ENCODE results near the gene CD1C. TPM values are rescaled to one million over a fixed set of nuclear protein-coding genes. Genes with fewer than 3 reads are reported as not detected.

Gene CD1C
- 1 to 10 TPM in 1 of 2 donors, not detected in 1; 1.0 TPM for total RNA-seq

DNA sequence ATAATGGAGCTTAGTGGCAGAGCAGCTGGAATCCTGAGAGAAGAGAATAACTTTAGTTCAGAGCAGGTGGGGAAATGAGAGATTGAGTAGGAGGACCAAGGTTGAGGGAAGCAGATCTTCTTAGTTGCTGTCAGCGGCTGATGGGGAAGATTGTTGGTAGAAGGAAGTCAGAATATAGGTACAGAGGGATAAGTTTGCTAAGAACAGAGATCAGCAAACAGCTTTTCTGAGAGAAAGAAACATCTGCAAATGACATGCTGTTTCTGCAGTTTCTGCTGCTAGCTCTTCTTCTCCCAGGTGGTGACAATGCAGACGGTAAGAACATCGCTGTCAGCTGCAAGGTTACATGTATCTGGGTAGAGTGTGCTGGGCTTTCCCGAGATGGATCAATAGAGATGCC is at the start of gene CD1C:
TSS of gene CD1C (plus strand) at position 113 of the 400 bp plus-strand sequence. CDS start at position 255, 142 bp downstream.
- H3K4me1 ChIP-seq: no peaks in the 10 kb centered on the region
- TF ChIP-seq POLR2A (IDR thresholded peaks at IDR 0.05): no peak
- TF ChIP-seq, protein P1, sequence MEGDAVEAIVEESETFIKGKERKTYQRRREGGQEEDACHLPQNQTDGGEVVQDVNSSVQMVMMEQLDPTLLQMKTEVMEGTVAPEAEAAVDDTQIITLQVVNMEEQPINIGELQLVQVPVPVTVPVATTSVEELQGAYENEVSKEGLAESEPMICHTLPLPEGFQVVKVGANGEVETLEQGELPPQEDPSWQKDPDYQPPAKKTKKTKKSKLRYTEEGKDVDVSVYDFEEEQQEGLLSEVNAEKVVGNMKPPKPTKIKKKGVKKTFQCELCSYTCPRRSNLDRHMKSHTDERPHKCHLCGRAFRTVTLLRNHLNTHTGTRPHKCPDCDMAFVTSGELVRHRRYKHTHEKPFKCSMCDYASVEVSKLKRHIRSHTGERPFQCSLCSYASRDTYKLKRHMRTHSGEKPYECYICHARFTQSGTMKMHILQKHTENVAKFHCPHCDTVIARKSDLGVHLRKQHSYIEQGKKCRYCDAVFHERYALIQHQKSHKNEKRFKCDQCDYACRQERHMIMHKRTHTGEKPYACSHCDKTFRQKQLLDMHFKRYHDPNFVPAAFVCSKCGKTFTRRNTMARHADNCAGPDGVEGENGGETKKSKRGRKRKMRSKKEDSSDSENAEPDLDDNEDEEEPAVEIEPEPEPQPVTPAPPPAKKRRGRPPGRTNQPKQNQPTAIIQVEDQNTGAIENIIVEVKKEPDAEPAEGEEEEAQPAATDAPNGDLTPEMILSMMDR (IDR thresholded peaks at IDR 0.05): no peak
- no peaks in the 10 kb centered on the region for H3K27me3 ChIP-seq
- ATAC-seq (no peak), DNase-seq (no peak)
- no peaks in the 10 kb centered on the region for H3K9me3 ChIP-seq
- H3K36me3 ChIP-seq (replicated peaks in 1 of 2; ENCODE audit: insufficient read depth in 1 of 2, low read depth in 2 of 2): no peaks in the 10 kb centered on the region
- intact Hi-C loops (cut with DNase I): no loop called here
- no peak within 1 kb of the TSS for H3K4me3 ChIP-seq
- 46 to 62% methylated on average over 4 of the region's 4 CpGs for WGBS, 2 donors
- no peak within 1 kb of the TSS for H3K27ac ChIP-seq

DNA sequence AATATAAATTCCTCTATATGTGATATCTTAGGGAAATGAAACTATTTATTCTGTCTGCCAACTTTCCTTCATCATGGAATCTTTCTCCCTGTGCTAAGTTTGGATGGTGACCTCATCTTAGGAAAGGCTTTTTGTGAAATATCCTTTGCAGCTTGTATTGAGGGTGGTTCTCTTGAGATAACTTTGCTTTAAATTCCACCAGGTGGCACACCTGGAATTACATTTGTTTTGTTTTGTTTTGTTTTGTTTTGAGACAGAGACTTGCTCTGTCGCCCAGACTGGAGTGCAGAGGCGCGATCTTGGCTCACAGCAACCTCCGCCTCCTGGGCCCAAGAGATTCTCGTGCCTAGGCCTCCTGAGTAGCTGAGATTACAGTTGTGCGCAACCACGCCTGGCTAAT is 43.1 kb upstream of the CD1C start:
- no peak for DNase-seq
- 77 to 82% methylated on average over 7 of the region's 7 CpGs for WGBS, 2 donors
- H3K27me3 ChIP-seq: no peaks in the 10 kb centered on the region

GRCh38 chr1:158248118-158248517 is 41.6 kb upstream of the CD1C start:
- WGBS, 2 donors: 46 to 65% methylated on average over 3 of the region's 3 CpGs
- H3K36me3 ChIP-seq (replicated peaks in 1 of 2; ENCODE audit: insufficient read depth in 1 of 2, low read depth in 2 of 2): no peaks in the 10 kb centered on the region
- H3K4me1 ChIP-seq: no peaks in the 10 kb centered on the region
- H3K27me3 ChIP-seq: no peaks in the 10 kb centered on the region
- H3K27ac ChIP-seq: no peak overlapping the region
- DNase-seq (peak in 2 of 4 donors; percentile 8 to 51), ATAC-seq (no peak)
- intact Hi-C loops (cut with DNase I): no loop called here
- H3K4me3 ChIP-seq: no peak overlapping the region
- no peaks in the 10 kb centered on the region for H3K9me3 ChIP-seq
- TF ChIP-seq POLR2A (IDR thresholded peaks at IDR 0.05): no peak
- TF ChIP-seq, protein P1 (IDR thresholded peaks at IDR 0.05): no peak

More for the DNA sequence above, 43.1 kb upstream of the CD1C start:
- no peak for TF ChIP-seq POLR2A (IDR thresholded peaks at IDR 0.05)
- TF ChIP-seq, protein P1 (IDR thresholded peaks at IDR 0.05): no peak
- intact Hi-C loops (cut with DNase I): no loop called here
- no peaks in the 10 kb centered on the region for H3K36me3 ChIP-seq (replicated peaks in 1 of 2; ENCODE audit: insufficient read depth in 1 of 2, low read depth in 2 of 2)
- no peak for ATAC-seq
- H3K4me3 ChIP-seq: no peak overlapping the region
- no peaks in the 10 kb centered on the region for H3K9me3 ChIP-seq
- H3K4me1 ChIP-seq: no peaks in the 10 kb centered on the region
- no peak overlapping the region for H3K27ac ChIP-seq

DNA sequence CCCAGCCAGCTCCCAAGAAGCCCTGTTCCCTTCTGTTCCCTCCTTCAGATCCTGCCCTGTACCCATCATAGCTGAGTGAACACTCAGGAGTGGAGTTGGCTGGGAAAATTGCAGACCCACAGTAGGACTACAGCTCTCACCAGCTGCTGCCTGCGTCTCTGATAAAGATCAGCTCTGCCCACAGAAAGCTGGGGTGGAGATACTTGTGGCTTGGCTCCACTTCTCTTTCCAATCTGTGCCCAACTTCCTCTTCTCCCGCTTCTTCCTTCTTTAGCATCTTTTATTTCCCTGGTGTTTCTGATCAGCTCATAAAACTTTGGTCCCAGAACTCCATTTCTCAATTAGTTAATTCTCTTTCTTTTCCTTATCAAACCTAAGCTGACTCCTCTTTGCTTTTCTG is 41.0 kb upstream of the CD1C start:
- no peaks in the 10 kb centered on the region for H3K4me1 ChIP-seq
- H3K36me3 ChIP-seq (replicated peaks in 1 of 2; ENCODE audit: insufficient read depth in 1 of 2, low read depth in 2 of 2): no peaks in the 10 kb centered on the region
- DNase-seq (peak in 1 of 4 donors; percentile 13), ATAC-seq (no peak)
- H3K4me3 ChIP-seq: no peak overlapping the region
- intact Hi-C loops (cut with DNase I): no loop called here
- H3K27ac ChIP-seq: no peak overlapping the region
- H3K27me3 ChIP-seq: no peaks in the 10 kb centered on the region
- WGBS, 2 donors: 39 to 65% methylated on average over 2 of the region's 2 CpGs
- no peaks in the 10 kb centered on the region for H3K9me3 ChIP-seq
- TF ChIP-seq, protein P1 (IDR thresholded peaks at IDR 0.05): no peak
- no peak for TF ChIP-seq POLR2A (IDR thresholded peaks at IDR 0.05)

- TF ChIP-seq, protein P1 (IDR thresholded peaks at IDR 0.05): no peak
- no peak for TF ChIP-seq POLR2A (IDR thresholded peaks at IDR 0.05)
- no peak for ATAC-seq
- no peaks in the 10 kb centered on the region for H3K9me3 ChIP-seq
- H3K27ac ChIP-seq: no peak overlapping the region
- H3K4me1 ChIP-seq: no peaks in the 10 kb centered on the region
- whole genome bisulfite sequencing, 2 donors: 66 to 68% methylated on average over 4 of the region's 4 CpGs
- H3K36me3 ChIP-seq (replicated peaks in 1 of 2; ENCODE audit: insufficient read depth in 1 of 2, low read depth in 2 of 2): no peaks in the 10 kb centered on the region
- no peaks in the 10 kb centered on the region for H3K27me3 ChIP-seq
- no peak overlapping the region for H3K4me3 ChIP-seq
- intact Hi-C loops (cut with DNase I): no loop called here
- no peak for DNase-seq
Measured at GRCh38 chr1:158249646-158250045, 40.1 kb upstream of the CD1C start.
